GM12872 (cell line): ENCODE measurements around the gene ITPRIPL1.

Experiments used
- CTCF ChIP-seq: IDR thresholded peaks from 3 replicates; pipeline ENCODE4 v1.5.1; 2011; ENCODE audit warnings: low read depth, mild to moderate bottlenecking, low read length, moderate library complexity; ENCODE audit not compliant: insufficient read depth

ITPRIPL1 gene

GRCh38 chr2:96325884-96326255 is 753 bp downstream of the ITPRIPL1 start:
- no peak for TF ChIP-seq CTCF

- no peak for TF ChIP-seq CTCF
These were observed 1.4 kb downstream of the ITPRIPL1 start for GRCh38 chr2:96326564-96326963.

GRCh38 chr2:96326990-96327820 is 2.1 kb downstream of the ITPRIPL1 start:
- no peak for TF ChIP-seq CTCF

GRCh38 chr2:96329456-96329855 is 4.3 kb downstream of the ITPRIPL1 start:
- no peak for TF ChIP-seq CTCF

- TF ChIP-seq CTCF, result no peak
These were observed 4.8 kb downstream of the ITPRIPL1 start for GRCh38 chr2:96329874-96330273.

- TF ChIP-seq CTCF, result no peak
These were observed 5.3 kb downstream of the ITPRIPL1 start for GRCh38 chr2:96330407-96330806.

- TF ChIP-seq CTCF, result no peak
These were observed 8.6 kb downstream of the ITPRIPL1 start for GRCh38 chr2:96333708-96334107.
